Ovary (tissue), 3 donors: ENCODE data around the gene SIL1.

Experiments
- POLR2A ChIP-seq: fragments of 450-650 bp; IDR thresholded peaks from one replicate; pipeline ENCODE4 v1.6.1; 2017; ENCODE audit warnings: antibody characterized with exemption, mild to moderate bottlenecking, moderate library complexity
- TF ChIP-seq, protein P1 (sequence below), 3 donors: fragments of 450-650 bp in 2 of 3; fragments of 200-600 bp in 1 of 3; IDR thresholded peaks; one replicate each; pipeline versions ENCODE4 v1.5.1 to v1.8.0; 2016 to 2022; ENCODE audit warnings: antibody characterized with exemption in 3 of 3, mild to moderate bottlenecking in 1 of 3
- donor health status: DM: no; HTN: no; CAD: no.

DNA sequence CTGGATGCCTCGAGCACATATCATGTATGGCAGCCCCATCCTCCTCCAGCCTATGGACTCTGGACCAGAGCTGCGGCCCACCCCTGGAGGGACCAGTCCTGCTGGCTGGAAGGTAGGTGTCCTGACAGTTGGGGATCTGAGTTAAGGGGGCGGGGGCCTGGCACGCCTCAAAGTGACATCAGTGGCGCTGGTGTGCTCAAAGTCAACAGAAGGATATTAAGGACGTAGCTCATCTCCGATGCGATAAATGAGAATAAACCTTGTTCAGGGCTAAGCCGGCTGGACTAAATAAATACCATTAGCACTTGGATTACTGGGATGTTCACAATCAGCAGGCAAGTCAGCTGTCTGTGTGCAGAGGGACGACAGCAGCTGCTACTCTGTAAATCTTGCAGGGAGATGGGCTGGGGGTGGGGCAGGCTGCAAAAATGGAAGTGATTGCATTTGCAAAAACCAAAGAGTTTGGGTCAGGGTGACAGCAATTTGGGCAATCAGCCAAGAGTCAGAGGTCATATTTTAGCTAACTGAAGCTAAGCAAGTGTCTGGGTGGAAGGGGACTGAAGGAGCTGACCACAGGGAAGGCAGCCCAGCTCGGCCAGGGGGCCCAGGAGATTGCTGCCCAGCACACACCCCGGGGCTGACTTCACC, 243.0 kb downstream of the SIL1 start:
- TF ChIP-seq, protein P1, sequence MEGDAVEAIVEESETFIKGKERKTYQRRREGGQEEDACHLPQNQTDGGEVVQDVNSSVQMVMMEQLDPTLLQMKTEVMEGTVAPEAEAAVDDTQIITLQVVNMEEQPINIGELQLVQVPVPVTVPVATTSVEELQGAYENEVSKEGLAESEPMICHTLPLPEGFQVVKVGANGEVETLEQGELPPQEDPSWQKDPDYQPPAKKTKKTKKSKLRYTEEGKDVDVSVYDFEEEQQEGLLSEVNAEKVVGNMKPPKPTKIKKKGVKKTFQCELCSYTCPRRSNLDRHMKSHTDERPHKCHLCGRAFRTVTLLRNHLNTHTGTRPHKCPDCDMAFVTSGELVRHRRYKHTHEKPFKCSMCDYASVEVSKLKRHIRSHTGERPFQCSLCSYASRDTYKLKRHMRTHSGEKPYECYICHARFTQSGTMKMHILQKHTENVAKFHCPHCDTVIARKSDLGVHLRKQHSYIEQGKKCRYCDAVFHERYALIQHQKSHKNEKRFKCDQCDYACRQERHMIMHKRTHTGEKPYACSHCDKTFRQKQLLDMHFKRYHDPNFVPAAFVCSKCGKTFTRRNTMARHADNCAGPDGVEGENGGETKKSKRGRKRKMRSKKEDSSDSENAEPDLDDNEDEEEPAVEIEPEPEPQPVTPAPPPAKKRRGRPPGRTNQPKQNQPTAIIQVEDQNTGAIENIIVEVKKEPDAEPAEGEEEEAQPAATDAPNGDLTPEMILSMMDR (IDR thresholded peaks at IDR 0.05), result no peak
- no peak for TF ChIP-seq POLR2A
